ENCODE data around the gene HHLA2.

Gene HHLA2

DNA sequence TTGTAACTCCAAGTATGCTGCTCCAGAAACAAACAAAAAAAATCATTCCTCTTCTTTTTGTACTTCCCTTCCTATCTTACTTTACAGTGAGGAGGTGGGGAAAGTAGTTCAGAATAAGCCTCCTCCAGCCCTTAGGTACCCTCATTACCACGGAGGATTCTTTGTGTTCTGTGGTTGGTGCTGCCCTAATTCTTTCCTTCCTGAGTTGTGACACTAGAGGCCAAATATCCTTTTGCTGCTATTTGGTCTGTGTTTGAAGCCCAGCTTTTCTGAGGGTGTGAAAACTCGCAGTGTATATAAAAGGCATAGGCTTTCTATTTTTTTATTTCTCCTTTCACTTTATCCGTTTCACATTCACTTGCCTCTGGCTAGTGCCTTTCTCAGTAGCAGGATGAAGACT, 98.2 kb downstream of the HHLA2 start:
- DNase-seq = no peak

- DNase-seq = no peak
Observed at GRCh38 chr3:108396336-108396735, 100.0 kb downstream of the HHLA2 start.

DNA sequence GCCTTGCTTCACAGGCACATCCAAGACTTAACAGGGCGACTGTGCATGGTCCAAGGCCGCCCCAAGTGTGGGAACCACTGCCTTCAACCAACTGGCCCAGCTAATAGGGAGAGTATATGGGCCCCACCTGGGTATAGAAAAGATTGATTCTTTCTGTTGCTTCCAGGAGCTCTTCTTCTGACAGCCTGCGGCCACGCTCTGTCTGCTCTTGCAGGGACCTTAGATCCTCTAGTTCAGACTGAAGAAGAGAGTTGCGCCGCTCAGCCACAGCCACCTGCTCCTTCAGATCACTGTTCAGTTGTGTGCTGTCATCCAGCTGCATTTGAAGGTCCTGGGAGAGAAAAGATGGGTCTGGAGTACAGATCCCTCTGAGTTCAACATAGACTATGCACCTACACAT, 102.2 kb downstream of the HHLA2 start:
- no peak for DNase-seq

GRCh38 chr3:108401836-108402235, 105.5 kb downstream of the HHLA2 start:
- DNase-seq = no peak

DNA sequence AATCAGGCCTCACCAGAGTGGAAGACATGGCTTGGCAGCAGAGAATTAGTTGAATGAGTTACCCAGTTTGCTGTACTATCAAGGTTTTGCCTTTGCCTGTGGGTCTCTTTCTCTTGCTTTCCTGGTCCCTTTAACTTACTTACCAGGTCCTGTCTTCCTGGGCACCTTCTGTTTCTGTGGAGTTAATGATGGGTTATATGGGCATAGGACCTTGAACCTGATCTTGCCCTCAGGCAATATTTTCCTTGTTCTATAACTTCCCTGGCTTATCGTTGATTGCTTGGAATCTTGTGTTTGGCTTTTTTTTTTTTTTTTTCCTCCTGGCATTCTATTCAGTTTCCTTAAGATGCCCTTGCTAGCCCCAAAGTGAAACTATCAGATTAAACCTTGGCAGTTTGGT, 106.8 kb downstream of the HHLA2 start:
- no peak for DNase-seq

DNA sequence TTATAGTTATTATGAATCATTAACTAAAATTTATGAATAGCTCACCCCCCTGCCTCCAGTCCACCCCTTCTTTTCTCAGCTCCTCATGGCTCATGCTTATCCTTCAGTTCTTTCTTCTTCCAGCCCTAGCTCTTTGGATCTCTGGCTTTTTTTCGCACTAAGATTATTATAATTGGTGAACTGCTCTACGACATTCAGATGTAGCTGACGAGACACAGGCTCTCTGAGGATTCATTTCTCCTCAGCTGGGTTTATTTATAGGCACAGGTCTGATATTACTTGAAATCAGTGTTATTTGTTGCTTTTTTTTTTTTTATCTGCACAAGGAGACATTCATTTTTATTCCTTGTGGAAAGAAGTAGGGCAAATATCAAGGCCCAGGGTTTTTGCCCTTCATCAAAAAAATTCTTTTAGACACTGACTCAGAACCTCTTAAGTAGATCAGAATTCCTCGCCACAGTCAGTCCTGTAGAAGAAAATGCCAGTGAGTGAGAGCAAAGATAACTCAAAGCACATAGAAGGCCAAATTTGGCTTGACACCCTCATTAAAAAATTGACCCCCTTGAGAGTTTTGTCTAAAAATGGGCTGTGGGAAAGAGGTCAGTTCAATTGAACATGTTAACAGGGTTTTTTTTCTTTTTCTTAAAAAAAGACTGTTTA, 107.5 kb downstream of the HHLA2 start:
- no peak for DNase-seq

- DNase-seq = no peak
Observed at GRCh38 chr3:108404368-108404767, 108.0 kb downstream of the HHLA2 start.

DNA sequence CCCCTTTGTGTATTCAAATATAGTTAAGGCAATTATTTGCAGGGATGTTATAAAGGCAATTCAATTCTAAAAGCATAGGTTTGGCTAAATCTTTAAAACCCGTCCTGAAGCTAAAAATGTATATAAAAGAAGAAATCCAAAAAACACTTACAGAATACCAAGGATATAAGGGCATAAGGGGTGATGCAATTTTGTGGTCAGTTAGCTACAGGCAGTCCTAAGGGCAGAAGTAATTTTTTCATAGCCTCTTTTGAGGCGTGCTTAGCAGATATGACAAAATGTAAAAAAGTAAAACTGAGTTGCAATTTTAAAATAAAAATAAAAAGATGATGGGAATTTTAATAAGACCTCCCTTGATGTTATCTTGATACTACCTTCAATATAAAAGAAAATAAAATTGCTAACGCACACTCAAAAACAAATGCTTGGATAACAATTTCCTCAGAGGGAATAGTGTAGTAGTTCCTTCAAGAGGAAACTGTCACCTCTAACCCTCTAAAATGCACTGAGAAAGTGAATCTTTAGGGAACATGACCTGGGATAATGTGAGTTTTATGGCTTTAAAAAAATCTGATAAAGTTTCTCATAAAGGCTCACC, 109.8 kb downstream of the HHLA2 start:
- DNase-seq = no peak

DNA sequence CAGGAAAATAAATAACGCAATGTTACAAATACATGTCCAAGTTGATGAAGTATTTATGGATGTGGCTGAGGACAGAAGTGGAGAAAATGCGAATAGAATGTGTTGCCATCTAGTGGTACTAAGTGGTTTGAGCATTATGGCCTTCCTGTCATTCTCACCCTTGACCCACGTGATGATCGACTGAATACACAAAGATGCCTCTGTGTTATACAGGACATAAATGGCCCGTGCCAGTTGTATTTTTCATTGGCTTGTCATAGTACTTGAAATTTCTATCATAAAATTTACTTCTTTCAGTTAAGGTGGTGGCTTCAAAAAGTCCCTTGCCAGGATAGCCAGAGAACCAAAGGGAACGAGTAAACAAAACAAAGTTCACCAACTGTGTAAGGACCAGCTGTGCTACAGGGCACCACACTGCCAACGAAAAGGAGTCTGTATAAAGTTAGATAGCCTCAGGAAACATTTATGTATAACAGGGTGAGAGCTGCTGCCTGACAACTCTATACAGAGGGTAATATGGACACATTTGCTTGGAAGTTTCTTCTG, 110.4 kb downstream of the HHLA2 start:
- DNase-seq = no peak

DNA sequence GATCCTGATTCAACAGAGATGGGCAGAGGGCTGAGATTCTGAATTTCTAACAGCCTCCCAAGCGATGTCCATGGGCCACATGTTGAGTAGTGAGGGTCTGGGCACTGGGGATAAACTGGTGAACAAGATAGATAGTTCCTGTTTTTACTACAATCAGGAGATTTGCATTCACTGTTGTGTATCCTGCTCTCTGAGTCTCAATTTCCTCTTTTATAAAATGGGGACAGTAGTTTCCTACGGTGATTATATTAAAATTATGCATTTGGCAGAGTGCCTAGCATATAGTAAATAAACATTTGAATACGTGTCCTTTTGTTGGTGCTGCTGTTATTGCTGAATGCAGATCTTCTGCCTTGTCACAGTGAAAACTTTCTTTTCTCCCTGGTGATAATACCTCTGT, 111.5 kb downstream of the HHLA2 start:
- DNase-seq = no peak

GRCh38 chr3:108408883-108409799, 112.8 kb downstream of the HHLA2 start:
- DNase-seq = no peak

DNA sequence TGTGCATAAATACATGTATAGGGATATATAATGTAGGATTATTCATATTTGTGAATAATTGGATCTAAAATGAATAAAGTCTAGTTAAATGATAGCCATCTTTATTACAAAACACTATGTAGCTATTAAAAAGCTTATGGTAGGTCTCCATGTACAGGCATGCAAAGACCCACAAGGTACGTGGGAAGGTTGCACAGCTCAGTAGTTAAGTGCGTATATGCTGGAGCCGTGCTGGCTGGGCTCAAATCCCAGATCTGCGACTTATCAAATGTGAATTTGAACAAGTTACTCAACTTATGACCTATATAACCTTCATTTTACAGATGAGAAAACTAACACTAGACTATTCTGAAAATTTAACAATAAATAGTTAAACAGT, 113.4 kb downstream of the HHLA2 start:
- no peak for DNase-seq

DNA sequence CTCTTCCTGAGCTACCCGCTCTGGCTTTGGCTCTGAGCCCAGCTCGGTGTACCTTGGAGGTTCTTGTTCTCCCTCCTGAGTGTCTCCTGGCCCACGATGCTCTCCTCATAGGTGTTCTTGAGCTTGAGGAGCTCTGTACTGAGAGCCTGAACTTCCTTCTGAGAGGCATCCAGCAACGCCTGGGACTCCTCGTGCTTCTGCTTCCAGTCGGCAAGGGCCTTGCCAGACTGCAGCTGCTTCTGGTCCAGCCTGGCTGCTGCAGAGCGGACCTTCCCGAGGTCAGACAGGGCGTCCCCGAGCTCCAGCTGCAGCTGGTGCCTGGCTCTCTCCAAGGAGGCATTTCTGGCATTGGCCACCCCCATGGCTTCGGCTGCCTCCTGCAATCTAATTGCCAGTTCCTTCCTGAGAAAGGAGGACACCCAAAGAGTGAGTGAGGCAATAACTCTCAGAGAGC, 114.2 kb downstream of the HHLA2 start:
- no peak for DNase-seq

GRCh38 chr3:108412121-108412750, 115.9 kb downstream of the HHLA2 start:
- no peak for DNase-seq

DNA sequence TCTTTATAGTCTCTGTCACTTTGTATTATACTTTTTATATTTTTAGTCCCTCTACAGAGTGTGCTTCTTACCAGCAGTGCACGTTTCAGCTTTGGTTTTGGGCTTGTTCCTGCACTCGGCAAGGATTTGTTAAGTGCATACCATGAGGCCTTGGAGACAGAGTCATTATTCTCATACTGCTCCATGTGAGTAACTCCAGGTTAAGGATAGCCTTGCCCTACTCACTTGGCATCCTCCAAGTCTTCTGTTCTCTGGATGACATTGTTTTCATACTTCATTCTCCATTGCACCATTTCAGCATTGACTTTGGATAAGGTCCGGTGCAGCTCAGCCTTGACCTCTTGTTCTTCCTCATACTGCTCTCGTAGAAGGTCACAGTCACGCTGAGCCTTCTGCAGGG, 117.7 kb downstream of the HHLA2 start:
- no peak for DNase-seq

DNA sequence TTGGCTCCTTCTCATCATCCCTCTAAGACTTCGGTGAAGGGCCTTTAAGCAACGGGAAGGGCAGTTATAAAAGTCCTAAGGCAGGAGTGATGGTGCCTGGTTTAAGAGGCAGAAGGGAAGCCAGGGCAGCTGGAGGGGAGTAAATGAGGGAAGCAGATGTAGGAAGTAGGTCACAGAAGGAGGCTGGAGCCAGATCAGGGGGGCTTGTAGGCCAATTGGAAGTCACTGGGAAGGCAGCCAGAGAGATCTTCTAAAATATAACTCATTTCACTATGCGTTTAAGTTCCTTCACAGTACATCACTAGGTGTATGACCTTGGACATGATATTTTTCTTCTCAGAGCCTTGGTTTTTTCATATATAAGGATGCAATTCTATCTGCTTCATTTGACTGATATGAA, 119.3 kb downstream of the HHLA2 start:
- no peak for DNase-seq

GRCh38 chr3:108416111-108416869, 119.9 kb downstream of the HHLA2 start:
- DNase-seq = no peak

DNA sequence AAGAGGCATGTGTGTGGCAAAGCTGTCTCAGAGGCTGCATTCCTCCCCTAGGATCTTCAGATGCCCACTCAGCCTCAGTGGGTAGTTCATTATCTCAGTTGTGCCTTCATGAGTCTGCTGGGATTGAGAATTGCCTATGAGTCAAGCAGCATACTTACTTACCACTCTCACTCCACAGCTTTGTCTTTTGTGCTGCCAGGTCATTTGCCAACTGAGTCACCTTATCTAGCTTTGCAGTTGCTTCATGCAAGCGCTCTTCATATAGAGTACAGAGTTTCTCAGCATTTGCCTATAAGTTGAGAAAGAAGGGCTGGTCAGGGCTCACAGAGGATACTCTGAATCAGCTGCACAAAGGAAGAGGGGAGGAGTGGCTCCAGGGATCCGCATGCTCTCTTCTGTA, 124.6 kb downstream of the HHLA2 start:
- no peak for DNase-seq

Data from T-helper 9 cell (primary cell).